Measurements from ENCODE around the gene NLRP14. TPM values are rescaled to one million over a fixed set of nuclear protein-coding genes. Genes with fewer than 3 reads are reported as not detected.

NLRP14 gene
- total and polyA plus RNA-seq, 9 of the 15 experiments (the other 6 are each of a cell fraction or from before 2014, with no cell fraction given): 0.27 to 1.2 (median 0.54) TPM

- no peak for TF ChIP-seq MTA3 (IDR thresholded peaks at IDR 0.05; ENCODE audit: borderline replicate concordance)
- no peak for TF ChIP-seq KAT8 (IDR thresholded peaks at IDR 0.05; ENCODE audit: low read depth)
- 0 out of 2 replicates have a peak, but pooled peaks have one; percentile 28 for TF ChIP-seq ZNF644 (tag; IDR thresholded peaks at IDR 0.05; ENCODE audit: low read depth)
- TF ChIP-seq GABPB2 (CRISPR knock-in tag; conservative IDR thresholded peaks at IDR 0.05): no peak
These were observed 61.2 kb downstream of the NLRP14 start (continued) for GRCh38 chr11:7081441-7081840.

- ATAC-seq (no peak), DNase-seq (ENCODE audit: extremely low read depth in 1 of 4, low spot score in 3 of 4) (no peak), FAIRE-seq (no peak)
- Histone ChIP-seq H3K4me1 (replicated peaks in 1 of 2; ENCODE audit: control insufficient read depth in 2 of 2, insufficient read depth in 2 of 2, low read length in 2 of 2) (peaks cover 0 to 8% of the 10 kb centered on the region in 2 experiments; a peak in 1 of 5 replicates), H3K27ac (ENCODE audit: extremely low read depth, low read depth, low read length) (no peak within 1 kb of the TSS), H3K4me3 (no peak within 1 kb of the TSS), H3K9me3 (replicated peaks; ENCODE audit: control insufficient read depth, insufficient read depth, low read depth, low read length) (no peaks in the 10 kb centered on the region; the same call in 1 of the 2 replicates), H3K9me1 (ENCODE audit: control insufficient read depth, insufficient read depth, low read length) (no peaks in the 10 kb centered on the region), H3K9ac (ENCODE audit: insufficient read depth in 1 of 2, low read depth in 2 of 2, low read length in 2 of 2) (no peak within 1 kb of the TSS), H3K36me3 (ENCODE audit: control insufficient read depth, insufficient read depth, low read length) (no peaks in the 10 kb centered on the region), H3K27me3 (ENCODE audit: control insufficient read depth in 2 of 2, insufficient read depth in 2 of 2, low read length in 2 of 2) (no peaks in the 10 kb centered on the region), H3K4me2 (ENCODE audit: insufficient read depth, low read length) (no peak within 1 kb of the TSS), H2AFZ (ENCODE audit: low read depth, low read length) (no peak within 1 kb of the TSS), H3K79me2 (ENCODE audit: control insufficient read depth, insufficient read depth, low read length) (no peaks in the 10 kb centered on the region), H4K20me1 (replicated peaks; ENCODE audit: control insufficient read depth, insufficient read depth, low read length) (no peaks in the 10 kb centered on the region)
- TF ChIP-seq NONO (IDR thresholded peaks at IDR 0.05; ENCODE audit: low read depth in 2 of 2, low read length in 1 of 2): no peak
- no peak for TF ChIP-seq KAT7 (CRISPR knock-in tag; IDR thresholded peaks at IDR 0.05; ENCODE audit: borderline replicate concordance)
- TF ChIP-seq MECOM (CRISPR knock-in tag; IDR thresholded peaks at IDR 0.05): no peak
- TF ChIP-seq ETS2 (tag; IDR thresholded peaks at IDR 0.05; ENCODE audit: borderline replicate concordance, poor library complexity, severe bottlenecking): no peak
- TF ChIP-seq ZNF354B (CRISPR knock-in tag; IDR thresholded peaks at IDR 0.05): no peak
- TF ChIP-seq VEZF1 (CRISPR knock-in tag; IDR thresholded peaks at IDR 0.05): no peak
- no peak for TF ChIP-seq PHTF2 (CRISPR knock-in tag; IDR thresholded peaks at IDR 0.05)
- no peak for TF ChIP-seq ARID2 (IDR thresholded peaks at IDR 0.05)
- no peak for TF ChIP-seq CBX3 (IDR thresholded peaks at IDR 0.05; ENCODE audit: borderline replicate concordance in 1 of 2, low read length in 2 of 2)
- no peak for TF ChIP-seq ZNF282 (CRISPR knock-in tag; IDR thresholded peaks at IDR 0.05)
- no peak for TF ChIP-seq SPI1 (IDR thresholded peaks at IDR 0.05; ENCODE audit: borderline replicate concordance, low read depth, low read length)
- TF ChIP-seq NCOA6 (IDR thresholded peaks at IDR 0.05): no peak
- no peak for TF ChIP-seq PYGO2 (tag; IDR thresholded peaks at IDR 0.05)
- no peak for TF ChIP-seq HINFP (tag; conservative IDR thresholded peaks at IDR 0.05; ENCODE audit: low read depth)
- no peak for TF ChIP-seq CREB3 (tag; conservative IDR thresholded peaks at IDR 0.05; ENCODE audit: low read depth)
- ChIA-PET POLR2A (no interaction called here), CTCF (ENCODE audit: low intra/inter-chr PET ratio) (no interaction called here)
- intact Hi-C loops (cut with micrococcal nuclease) (no loop called here), in situ Hi-C loops (cut with MboI) (loop anchor here (25.0 kb wide), 1 partner anchor 573 kb away; the partner anchor contains the start of gene CYB5R2)
- 73% methylated on average over 19 of the region's 45 CpGs for WGBS (ENCODE audit: insufficient coverage, low coverage, missing lambda C conversion rate)
- no TSS peak for BruUV-seq (replicated peaks)
These were observed 68.6 kb downstream of the NLRP14 start, which contains the start of gene RBMXL2 for GRCh38 chr11:7088921-7089320. RBMXL2 (plus strand) TSS chr11:7088998; CDS start chr11:7089121, 123 bp downstream.

All from K562 (cell line).